HEK293 (cell line): ENCODE measurements around the gene PPFIA2.

Source experiments
- CTCF ChIA-PET: fragments of 350-600 bp; formaldehyde crosslinking; extraction: SDS; loops from one replicate; lab custom pipeline; 2021; ENCODE audit warnings: antibody characterized with exemption; lab: Yijun Ruan, JAX
- POLR2A ChIA-PET: fragments of 300-600 bp; formaldehyde crosslinking; extraction: SDS; loops from one replicate; lab custom pipeline; 2020; ENCODE audit warnings: antibody characterized with exemption, inconsistent platforms; lab: Yijun Ruan, JAX
- H3K27ac ChIP-seq: fragments of 200-500 bp; sonication (Bioruptor generic); 2 replicates; pipeline ENCODE4 v1.5.1; 2014; ENCODE audit warnings: low read depth, low read length, control low read depth, inconsistent platforms; ENCODE audit errors: extremely low read depth
- H3K36me3 ChIP-seq, 2 experiments: fragments of 200-500 bp in 1 of 2; sonication (Bioruptor generic) in 1 of 2; 1 replicate in 1 of 2; 2 replicates in 1 of 2; pipeline ENCODE4 v1.5.1; 2014 to 2017; ENCODE audit warnings: inconsistent platforms in 2 of 2, low read length in 2 of 2; ENCODE audit not compliant: control insufficient read depth in 2 of 2, insufficient read depth in 1 of 2
- H3K4me1 ChIP-seq: fragments of 200-500 bp; sonication (Bioruptor generic); 2 replicates; pipeline ENCODE4 v1.5.1; 2014; ENCODE audit warnings: mild to moderate bottlenecking, low read length, inconsistent platforms; ENCODE audit not compliant: control insufficient read depth, insufficient read depth
- H3K4me3 ChIP-seq: 2 replicates; pipeline ENCODE4 v1.5.1; 2011; ENCODE audit warnings: low read depth, mild to moderate bottlenecking, control low read depth, low read length, moderate library complexity
- H3K9me3 ChIP-seq: fragments of 200-500 bp; sonication (Bioruptor generic); 2 replicates; pipeline ENCODE4 v1.5.1; 2014; ENCODE audit warnings: low read depth, low read length, inconsistent platforms; ENCODE audit not compliant: control insufficient read depth, insufficient read depth
- CTCF ChIP-seq: fragments of 450-650 bp; formaldehyde crosslinking; IDR thresholded peaks from 2 replicates; pipeline ENCODE4 v1.5.1; 2016; ENCODE audit warnings: missing biosample characterization, missing genetic modification characterization
- OVOL3 ChIP-seq: fragments of 450-650 bp; formaldehyde crosslinking; IDR thresholded peaks from 2 replicates; pipeline ENCODE4 v1.5.1; 2016; ENCODE audit warnings: missing biosample characterization, missing genetic modification characterization
- SCRT1 ChIP-seq: fragments of 450-650 bp; formaldehyde crosslinking; IDR thresholded peaks from 2 replicates; pipeline ENCODE4 v1.5.1; 2016; ENCODE audit warnings: missing biosample characterization, missing genetic modification characterization, borderline replicate concordance
- SP7 ChIP-seq: fragments of 450-650 bp; formaldehyde crosslinking; IDR thresholded peaks from 2 replicates; pipeline ENCODE4 v1.5.1; 2016; ENCODE audit warnings: missing biosample characterization, missing genetic modification characterization
- ZNF121 ChIP-seq: fragments of 450-650 bp; formaldehyde crosslinking; IDR thresholded peaks from 2 replicates; pipeline ENCODE4 v1.5.1; 2016; ENCODE audit warnings: missing biosample characterization, missing genetic modification characterization
- ZNF501 ChIP-seq: fragments of 450-650 bp; formaldehyde crosslinking; IDR thresholded peaks from 2 replicates; pipeline ENCODE4 v1.5.1; 2016; ENCODE audit warnings: missing biosample characterization, missing genetic modification characterization
- ZNF555 ChIP-seq: fragments of 450-650 bp; formaldehyde crosslinking; conservative IDR thresholded peaks from 2 replicates; pipeline ENCODE4 v1.5.1; 2017; ENCODE audit warnings: missing biosample characterization, mild to moderate bottlenecking, missing genetic modification characterization, inconsistent platforms
- ZNF560 ChIP-seq: fragments of 450-650 bp; formaldehyde crosslinking; IDR thresholded peaks from 2 replicates; pipeline ENCODE4 v1.5.1; 2017; ENCODE audit warnings: missing biosample characterization, missing genetic modification characterization, borderline replicate concordance
- ZNF621 ChIP-seq: fragments of 450-650 bp; formaldehyde crosslinking; IDR thresholded peaks from 2 replicates; pipeline ENCODE4 v1.5.1; 2017; ENCODE audit warnings: missing biosample characterization, missing genetic modification characterization
- ZNF639 ChIP-seq: fragments of 450-650 bp; formaldehyde crosslinking; IDR thresholded peaks from 2 replicates; pipeline ENCODE4 v1.5.1; 2016; ENCODE audit warnings: missing biosample characterization, missing genetic modification characterization
- ZNF701 ChIP-seq: fragments of 450-650 bp; formaldehyde crosslinking; IDR thresholded peaks from 2 replicates; pipeline ENCODE4 v1.5.1; 2016; ENCODE audit warnings: missing biosample characterization, missing genetic modification characterization
- ZSCAN23 ChIP-seq: fragments of 450-650 bp; formaldehyde crosslinking; IDR thresholded peaks from 2 replicates; pipeline ENCODE4 v1.5.1; 2016; ENCODE audit warnings: missing biosample characterization, missing genetic modification characterization

Gene PPFIA2

GRCh38 chr12:81329085-81329484 lies 430.1 kb downstream of the PPFIA2 start:
- no peaks in the 10 kb centered on the region for H3K9me3 ChIP-seq
- no peaks in the 10 kb centered on the region for H3K36me3 ChIP-seq
- no peak overlapping the region for H3K27ac ChIP-seq
- CTCF ChIA-PET = interaction anchor here (1.6 kb wide), 1 partner anchor 10 kb away, joined by 7 read pairs; no protein-coding TSS in a partner anchor
- no peak for TF ChIP-seq SP7 (tag by site-specific recombination)
- no peak overlapping the region for H3K4me3 ChIP-seq
- POLR2A ChIA-PET = no interaction called here
- H3K4me1 ChIP-seq = no peaks in the 10 kb centered on the region

- TF ChIP-seq ZNF639 = no peak
- CTCF ChIA-PET = interaction anchor here (0.7 to 1.6 kb wide), 2 partner anchors 9 to 299 kb away, joined by 3 to 7 read pairs; no protein-coding TSS in a partner anchor
- Histone ChIP-seq H3K4me1 (no peaks in the 10 kb centered on the region), H3K36me3 (no peaks in the 10 kb centered on the region), H3K27ac (no peak overlapping the region), H3K4me3 (no peak overlapping the region), H3K9me3 (no peaks in the 10 kb centered on the region)
- POLR2A ChIA-PET = no interaction called here
Observed at GRCh38 chr12:81327425-81327824, 431.7 kb downstream of the PPFIA2 start.

- Histone ChIP-seq H3K36me3 (no peaks in the 10 kb centered on the region), H3K4me3 (no peak overlapping the region), H3K9me3 (no peaks in the 10 kb centered on the region), H3K4me1 (no peaks in the 10 kb centered on the region), H3K27ac (no peak overlapping the region)
- POLR2A ChIA-PET = no interaction called here
- TF ChIP-seq ZNF701 (no peak), ZNF621 (tag by site-specific recombination) (no peak)
- TF ChIP-seq, all 188 proteins: peak for 0
- CTCF ChIA-PET = interaction anchor here (0.6 kb wide), 1 partner anchor 126 kb away, joined by 3 read pairs; no protein-coding TSS in a partner anchor
Observed at GRCh38 chr12:81325086-81325485, 434.1 kb downstream of the PPFIA2 start.

- H3K4me3 ChIP-seq = no peak overlapping the region
- CTCF ChIA-PET = interaction anchor here (0.6 kb wide), 1 partner anchor 9 kb away, joined by 3 read pairs; no protein-coding TSS in a partner anchor
- TF ChIP-seq ZNF555 (no peak), SCRT1 (tag by site-specific recombination) (no peak), OVOL3 (tag by site-specific recombination) (no peak), ZNF121 (tag by site-specific recombination) (no peak), ZNF501 (tag by site-specific recombination) (no peak), CTCF (tag by site-specific recombination) (no peak), ZSCAN23 (tag by site-specific recombination) (no peak), ZNF560 (tag by site-specific recombination) (no peak)
- TF ChIP-seq, all 188 proteins: peak for 0
- no peak overlapping the region for H3K27ac ChIP-seq
- H3K4me1 ChIP-seq = no peaks in the 10 kb centered on the region
- no peaks in the 10 kb centered on the region for H3K9me3 ChIP-seq
- POLR2A ChIA-PET = no interaction called here
- no peaks in the 10 kb centered on the region for H3K36me3 ChIP-seq
Observed at GRCh38 chr12:81314903-81315531, 444.1 kb downstream of the PPFIA2 start.
